Measurements from ENCODE around the gene LY6G6F. TPM values are rescaled to one million over a fixed set of nuclear protein-coding genes. Genes with fewer than 3 reads are reported as not detected.

The LY6G6F gene
- polyA plus RNA-seq, 2 of the 4 experiments (the other 2 are of a cell fraction), result not detected

- WGBS (ENCODE audit: missing lambda C conversion rate), result 26% methylated on average over 6 of the region's 6 CpGs
- Histone ChIP-seq H3K4me2 (peak overlapping the region; percentile 47; the same call in 2 of the 3 replicates), H3K4me3 (no peak overlapping the region), H3K9me3 (no peaks in the 10 kb centered on the region), H3K4me1 (peaks cover 8% of the 10 kb centered on the region; the same call in 1 of the 3 replicates), H3K27ac (peak overlapping the region; percentile 21 to 34; a peak in 2 of 6 replicates)
- ChIA-PET POLR2A (no interaction called here), CTCF (no interaction called here)
- no peak for TF ChIP-seq REST (IDR thresholded peaks at IDR 0.05)
- no peak for TF ChIP-seq RFX5 (IDR thresholded peaks at IDR 0.05)
- ATAC-seq, result no peak
- DNase-seq (ENCODE audit: low read depth in 1 of 2, low spot score in 1 of 2), result no peak
- no peak for FAIRE-seq
Observed at GRCh38 chr6:31676904-31677303, 29.8 kb upstream of the LY6G6F start.

- H3K27ac ChIP-seq, result no peak overlapping the region
- 66% methylated on average over 8 of the region's 8 CpGs for WGBS (ENCODE audit: missing lambda C conversion rate)
- no peak for ATAC-seq
- H3K4me2 ChIP-seq, result no peak overlapping the region
- ChIA-PET CTCF (interaction anchor here (1.1 kb wide), 2 partner anchors 52 to 91 kb away, joined by 3 read pairs; partner anchors contain the start of gene DDAH2), POLR2A (interaction anchor here (1.0 kb wide), 1 partner anchor 149 kb away, joined by 5 read pairs; the partner anchor contains the start of gene HSPA1B)
- no peaks in the 10 kb centered on the region for H3K9me3 ChIP-seq
- FAIRE-seq, result no peak
- DNase-seq (ENCODE audit: low read depth in 1 of 2, low spot score in 1 of 2), result no peak
- H3K4me1 ChIP-seq, result peaks cover 8% of the 10 kb centered on the region; the same call in 1 of the 3 replicates
- no peak overlapping the region for H3K4me3 ChIP-seq
- no peak for TF ChIP-seq HOXB5 (CRISPR knock-in tag; IDR thresholded peaks at IDR 0.05)
- TF ChIP-seq CTCF (IDR thresholded peaks at IDR 0.05), result no peak
- TF ChIP-seq KDM1A (IDR thresholded peaks at IDR 0.05; ENCODE audit: low read depth), result no peak
Observed at GRCh38 chr6:31677955-31678354, 28.7 kb upstream of the LY6G6F start.

- ChIA-PET CTCF (interaction anchor here (0.6 to 4.7 kb wide), 23 partner anchors 9 to 1373 kb away, joined by 3 to 26 read pairs (median 4); partner anchors contain the start of genes DDAH2, SKIC2 and VARS1), POLR2A (interaction anchor here (0.7 to 1.0 kb wide), 2 partner anchors 134 to 150 kb away, joined by 3 to 7 read pairs; partner anchors contain the start of genes HSPA1A and HSPA1L)
- FAIRE-seq, result no peak
- 12% methylated on average over 17 of the region's 17 CpGs for WGBS (ENCODE audit: missing lambda C conversion rate)
- Histone ChIP-seq H3K4me1 (peaks cover 8% of the 10 kb centered on the region; the same call in 1 of the 3 replicates), H3K27ac (peak within 1 kb of the TSS in 1 of 2 experiments; percentile 78; a peak in 3 of 6 replicates), H3K4me2 (peak within 1 kb of the TSS; percentile 59), H3K9me3 (no peaks in the 10 kb centered on the region), H3K4me3 (peak within 1 kb of the TSS; percentile 22; the same call in 2 of the 3 replicates)
- DNase-seq (ENCODE audit: low read depth in 1 of 2, low spot score in 1 of 2), result peak; percentile 67 to 83
- TF ChIP-seq RCOR1 (IDR thresholded peaks at IDR 0.05; ENCODE audit: low read depth, low read length) (no peak), ZSCAN20 (CRISPR knock-in tag; IDR thresholded peaks at IDR 0.05) (no peak), TFCP2L1 (CRISPR knock-in tag; IDR thresholded peaks at IDR 0.05) (no peak), EP300 (IDR thresholded peaks at IDR 0.05) (no peak), CBX8 (IDR thresholded peaks at IDR 0.05) (no peak), RAD21 (conservative IDR thresholded peaks at IDR 0.05 in 1 of 2, IDR thresholded peaks at IDR 0.05 in 1 of 2) (peak; percentile 80 to 90), GATA3 (IDR thresholded peaks at IDR 0.05; ENCODE audit: borderline replicate concordance) (no peak), CTCF (IDR thresholded peaks at IDR 0.05) (peak; percentile 70), SMC3 (IDR thresholded peaks at IDR 0.05) (peak; percentile 66), KDM5A (IDR thresholded peaks at IDR 0.05) (no peak), MYC (IDR thresholded peaks at IDR 0.05; ENCODE audit: borderline replicate concordance, low read length) (no peak)
- ATAC-seq, result peak; percentile 82 to 90
Observed at GRCh38 chr6:31680226-31681134, 26.2 kb upstream of the LY6G6F start, which contains the start of gene LY6G5C. Gene LY6G5C, minus strand, starts transcription at chr6:31681067. Its CDS starts 694 bp downstream, at chr6:31680373.
